Ascending aorta (tissue), 2 donors: ENCODE results near the gene CYS1. TPM values are rescaled to one million over a fixed set of nuclear protein-coding genes. Genes with fewer than 3 reads are reported as not detected.

ENCODE experiments used
- DNase-seq, 2 donors: peaks; one replicate each; pipeline ENCODE4 v3.0.0-alpha.2; 2019; ENCODE audit warnings: low spot score in 2 of 2
- H3K27ac ChIP-seq, 2 donors: fragments of 200-600 bp; sonication (generic); one replicate each; pipeline ENCODE4 v1.5.1; 2016 to 2017; ENCODE audit warnings: mild to moderate bottlenecking in 1 of 2
- H3K27me3 ChIP-seq: fragments of 200-600 bp; sonication (generic); one replicate; pipeline ENCODE4 v1.5.1; 2017
- H3K36me3 ChIP-seq, 2 donors: fragments of 200-600 bp; sonication (generic); one replicate each; pipeline ENCODE4 v1.5.1; 2016
- H3K4me1 ChIP-seq, 2 donors: fragments of 200-600 bp; sonication (generic); one replicate each; pipeline ENCODE4 v1.5.1; 2016 to 2017; ENCODE audit warnings: mild to moderate bottlenecking in 1 of 2
- H3K4me3 ChIP-seq, 2 donors: fragments of 200-600 bp; sonication (generic); one replicate each; pipeline ENCODE4 v1.5.1; 2016 to 2017; ENCODE audit warnings: mild to moderate bottlenecking in 1 of 2
- H3K9me3 ChIP-seq, 2 donors: fragments of 200-600 bp; sonication (generic); one replicate each; pipeline ENCODE4 v1.5.1; 2016
- CTCF ChIP-seq, 3 experiments: fragments of 200-600 bp in 2 of 3; fragments of 450-650 bp in 1 of 3; sonication (generic) in 2 of 3; IDR thresholded peaks; one replicate each; pipeline ENCODE4 v1.5.1; 2016 to 2019; ENCODE audit warnings: antibody characterized with exemption in 3 of 3, mild to moderate bottlenecking in 1 of 3, moderate library complexity in 1 of 3
- intact Hi-C: fragments of 100-400 bp; cut with DNase I; formaldehyde crosslinking; loops from one replicate; pipeline ENCODE4 v1.15.1; 2023
- total RNA-seq: library from RNA; depleted of rRNA; stranded (reverse); fragments of >200 nt; gene quantifications from one replicate; pipeline ENCODE4 v1.1.0, GENCODE V29; 2016

The CYS1 gene
- total RNA-seq, 1 donor from 2014 or later: 13.8 TPM

DNA sequence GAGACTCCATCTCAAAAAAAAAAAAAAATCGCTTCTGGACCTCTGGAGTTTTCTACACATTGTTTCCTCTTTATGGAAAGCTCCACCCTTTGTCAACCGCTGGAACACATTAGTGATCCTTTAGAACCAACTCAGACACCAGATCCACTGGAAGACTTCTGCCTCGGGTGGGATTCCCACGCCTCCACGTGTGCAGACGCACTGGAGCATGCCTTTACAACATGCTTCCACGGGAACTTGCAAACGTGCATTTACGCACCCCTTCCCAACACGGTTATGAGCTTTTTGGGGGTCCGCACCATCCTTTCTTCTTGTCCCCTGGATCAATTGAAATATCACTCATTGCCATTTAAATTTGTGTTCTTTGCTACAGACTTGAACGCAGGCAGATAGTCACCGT, 5.1 kb downstream of the CYS1 start:
- intact Hi-C loops: no loop called here
- H3K27ac ChIP-seq: no peak overlapping the region
- no peaks in the 10 kb centered on the region for H3K27me3 ChIP-seq

DNA sequence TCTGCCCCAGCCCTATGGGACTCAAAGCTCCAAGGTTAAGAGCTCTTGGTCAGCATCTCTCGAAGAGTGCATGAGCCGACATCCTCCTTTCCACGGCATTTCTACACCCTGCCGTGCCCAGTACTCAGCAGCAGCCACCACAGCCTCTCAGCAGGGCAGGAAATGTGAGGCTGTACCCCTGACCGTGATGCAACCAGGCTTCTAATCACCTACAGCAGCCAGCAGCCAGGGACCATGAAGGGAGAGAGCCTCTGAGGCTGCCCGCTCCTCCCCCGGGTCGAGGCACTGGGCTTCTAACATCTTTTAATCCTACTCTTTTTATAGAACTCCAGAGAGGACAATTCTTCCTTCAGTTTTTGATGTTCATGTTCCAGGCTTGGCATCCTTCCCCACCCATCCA, 6.5 kb downstream of the CYS1 start:
- H3K4me1 ChIP-seq: no peaks in the 10 kb centered on the region
- DNase-seq: no peak
- no peaks in the 10 kb centered on the region for H3K36me3 ChIP-seq
- H3K27me3 ChIP-seq: no peaks in the 10 kb centered on the region
- H3K9me3 ChIP-seq: no peaks in the 10 kb centered on the region
- TF ChIP-seq CTCF (IDR thresholded peaks at IDR 0.05): no peak
- H3K27ac ChIP-seq: no peak overlapping the region
- no peak overlapping the region for H3K4me3 ChIP-seq
- intact Hi-C loops: loop anchor here (2.0 kb wide), 1 partner anchor 47 kb away; no protein-coding TSS in a partner anchor

More for the DNA sequence above, 5.1 kb downstream of the CYS1 start:
- no peaks in the 10 kb centered on the region for H3K4me1 ChIP-seq
- H3K36me3 ChIP-seq: no peaks in the 10 kb centered on the region
- H3K9me3 ChIP-seq: no peaks in the 10 kb centered on the region
- no peak for DNase-seq
- H3K4me3 ChIP-seq: no peak overlapping the region
- TF ChIP-seq CTCF (IDR thresholded peaks at IDR 0.05): no peak

DNA sequence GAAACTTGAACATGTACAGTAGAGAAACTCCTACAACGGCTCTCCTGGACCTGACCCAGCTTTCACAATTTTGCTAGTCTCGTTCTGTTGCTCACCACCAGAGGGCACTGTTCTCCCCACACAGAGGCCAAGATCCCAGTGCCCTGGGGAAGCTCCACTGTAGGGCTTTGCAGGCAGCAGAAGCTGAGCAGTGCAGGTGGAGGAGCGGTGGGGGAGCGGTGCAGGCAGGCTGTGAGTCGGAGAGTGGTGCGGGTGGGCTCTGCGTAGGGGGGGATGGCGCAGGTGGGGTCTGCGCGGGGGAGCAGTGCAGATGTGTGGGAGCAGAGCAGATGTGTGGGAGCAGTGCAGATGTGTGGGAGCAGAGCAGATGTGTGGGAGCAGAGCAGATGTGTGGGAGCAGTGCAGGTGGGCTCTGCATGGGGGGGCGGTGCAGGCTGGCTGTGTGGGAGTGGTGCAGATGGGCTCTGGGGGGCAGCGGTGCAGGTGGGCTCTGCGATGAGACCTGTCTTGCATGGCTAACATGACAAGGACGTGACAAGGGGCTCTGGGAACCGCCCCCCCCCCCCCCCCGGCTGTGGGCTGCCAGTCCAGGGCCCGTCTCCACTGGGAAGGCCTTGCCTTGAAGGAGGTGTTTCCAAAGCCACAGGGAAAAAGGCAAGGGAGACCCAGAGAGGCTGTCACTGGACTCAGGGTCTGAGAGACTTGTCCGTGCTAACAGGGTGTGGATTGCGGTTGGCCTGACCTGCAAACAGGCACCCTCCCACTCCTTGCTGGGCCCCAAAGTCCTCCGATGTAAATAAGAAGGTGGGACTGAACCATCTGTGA, 7.3 kb downstream of the CYS1 start:
- H3K27me3 ChIP-seq: no peaks in the 10 kb centered on the region
- H3K4me1 ChIP-seq: no peaks in the 10 kb centered on the region
- TF ChIP-seq CTCF (IDR thresholded peaks at IDR 0.05): peak; percentile 82 to 89 (median 84)
- intact Hi-C loops: loop anchor here (1.0 to 2.0 kb wide), 3 partner anchors 24 to 362 kb away; no protein-coding TSS in a partner anchor
- peaks cover 0 to 5% of the 10 kb centered on the region in 2 donors for H3K36me3 ChIP-seq
- H3K9me3 ChIP-seq: no peaks in the 10 kb centered on the region
- peak; percentile 30 to 92 for DNase-seq
- H3K4me3 ChIP-seq: no peak overlapping the region
- no peak overlapping the region for H3K27ac ChIP-seq

DNA sequence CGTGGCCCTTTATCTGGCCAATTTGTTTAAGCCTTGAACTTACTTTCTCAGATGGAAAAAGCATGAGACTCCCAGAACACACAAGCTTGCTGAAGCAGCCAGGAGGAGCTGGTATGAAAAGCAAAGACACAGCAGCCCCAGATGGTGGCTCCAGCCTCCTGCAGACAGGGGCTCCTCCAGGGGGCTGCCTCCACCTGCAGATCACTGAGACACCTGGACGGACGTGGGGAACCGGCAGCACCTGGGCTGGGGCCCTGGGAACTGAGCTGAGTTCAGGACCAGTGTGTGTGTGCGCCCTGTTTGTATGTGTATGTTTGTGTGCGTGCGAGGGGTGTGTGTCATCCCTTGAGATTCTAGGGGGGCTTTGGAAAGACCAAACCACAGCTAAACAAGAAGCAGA, 8.6 kb downstream of the CYS1 start:
- Histone ChIP-seq H3K27me3 (no peaks in the 10 kb centered on the region), H3K9me3 (no peaks in the 10 kb centered on the region), H3K36me3 (peaks cover 0 to 6% of the 10 kb centered on the region in 2 donors), H3K4me1 (no peaks in the 10 kb centered on the region), H3K27ac (no peak overlapping the region), H3K4me3 (no peak overlapping the region)
- intact Hi-C loops: no loop called here
- TF ChIP-seq CTCF (IDR thresholded peaks at IDR 0.05): no peak
- no peak for DNase-seq

- Histone ChIP-seq H3K36me3 (peaks cover 0 to 6% of the 10 kb centered on the region in 2 donors), H3K27me3 (no peaks in the 10 kb centered on the region), H3K27ac (no peak overlapping the region), H3K9me3 (no peaks in the 10 kb centered on the region), H3K4me1 (no peaks in the 10 kb centered on the region), H3K4me3 (no peak overlapping the region)
- DNase-seq: no peak
- TF ChIP-seq CTCF (IDR thresholded peaks at IDR 0.05): no peak
- intact Hi-C loops: no loop called here
Measured at GRCh38 chr2:10071176-10071575, 9.0 kb downstream of the CYS1 start.
